ENCODE results near the gene PLD4.

GRCh38 chr14:104881369-104881979 lies 43.2 kb upstream of the PLD4 start:
- TF ChIP-seq CTCF (IDR thresholded peaks at IDR 0.05) (no peak), POLR2AphosphoS5 (IDR thresholded peaks at IDR 0.05) (no peak), EP300 (IDR thresholded peaks at IDR 0.05) (no peak), POLR2A (IDR thresholded peaks at IDR 0.05) (no peak)
